Astrocyte of the spinal cord (primary cell): ENCODE results near the gene NPR2.

ENCODE experiments used
- DNase-seq: peaks from one replicate; pipeline ENCODE4 v3.0.0; 2011; ENCODE audit warnings: low read depth, low spot score
- H3K4me3 ChIP-seq: 2 replicates; pipeline ENCODE4 v1.5.1; 2011; ENCODE audit warnings: low read depth, mild to moderate bottlenecking, low read length, moderate library complexity
- CTCF ChIP-seq: IDR thresholded peaks from 2 replicates; pipeline ENCODE4 v1.5.1; 2012; ENCODE audit warnings: low read depth, mild to moderate bottlenecking, low read length, inconsistent platforms
- in situ Hi-C: cut with HindIII; loops from 2 replicates; pipeline ENCODE4 v1.10.0; 2017; ENCODE audit warnings: low sequenced_read_pairs

The NPR2 gene

GRCh38 chr9:35856206-35856605, 64.8 kb downstream of the NPR2 start:
- no peak for DNase-seq
- TF ChIP-seq CTCF, result no peak
- in situ Hi-C loops, result no loop called here
- H3K4me3 ChIP-seq, result no peak overlapping the region

DNA sequence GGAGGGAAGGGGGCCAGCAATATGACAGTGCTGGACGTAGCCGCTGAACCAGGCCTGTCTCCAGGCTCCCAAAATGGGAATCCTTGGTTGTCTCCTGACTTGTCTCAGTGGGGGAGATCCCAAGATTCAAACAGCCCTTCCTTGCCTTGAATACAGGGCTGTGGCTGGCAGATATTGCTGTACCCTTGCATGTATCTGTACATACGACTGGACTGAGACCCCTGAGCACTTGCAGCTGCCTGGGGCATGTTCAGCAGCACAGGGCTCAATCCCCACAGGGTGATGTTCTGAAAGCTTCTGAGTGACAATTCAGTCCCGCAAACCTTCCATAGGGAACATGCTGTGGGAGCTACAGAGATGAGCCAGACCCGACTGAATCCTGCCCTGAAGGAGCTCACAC, 65.5 kb downstream of the NPR2 start:
- no peak overlapping the region for H3K4me3 ChIP-seq
- no peak for TF ChIP-seq CTCF
- in situ Hi-C loops, result no loop called here
- no peak for DNase-seq

DNA sequence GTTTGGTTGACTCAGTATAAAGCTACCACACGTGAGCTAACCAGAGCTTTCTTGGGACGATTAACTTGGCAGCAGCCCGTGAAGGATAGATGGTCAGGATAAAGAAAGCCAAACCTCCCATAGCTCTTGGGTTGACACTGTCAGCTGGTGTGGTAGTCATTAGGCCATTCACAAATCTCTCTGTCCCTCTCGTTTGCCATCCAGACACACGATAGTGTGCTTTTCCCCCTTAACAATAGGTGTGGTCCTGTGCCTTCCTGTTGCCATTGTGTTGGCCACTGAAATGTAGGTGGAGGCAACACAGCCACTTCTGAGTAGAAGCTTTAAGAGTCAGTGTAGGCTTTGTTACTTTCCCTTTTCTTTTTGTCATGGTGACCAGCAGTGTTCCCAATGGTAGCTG, 67.1 kb downstream of the NPR2 start:
- H3K4me3 ChIP-seq, result no peak overlapping the region
- in situ Hi-C loops, result no loop called here
- DNase-seq, result no peak
- no peak for TF ChIP-seq CTCF
